HG03521 (cell line): Measurements from ENCODE around the gene PLXNA4.

ENCODE experiments used
- ATAC-seq: cut with Tn5 transposase; IDR thresholded peaks from one replicate; pipeline ENCODE4 v1.9.1; 2021; ENCODE audit warnings: mild to moderate bottlenecking, moderate library complexity; ENCODE audit not compliant: unreplicated experiment

PLXNA4 gene

GRCh38 chr7:132106491-132106890, 469.8 kb downstream of the PLXNA4 start:
- no peak for ATAC-seq

GRCh38 chr7:132105096-132105495, 471.2 kb downstream of the PLXNA4 start:
- ATAC-seq, result no peak

GRCh38 chr7:132103718-132104117, 472.6 kb downstream of the PLXNA4 start:
- no peak for ATAC-seq

GRCh38 chr7:132102942-132103341, 473.3 kb downstream of the PLXNA4 start:
- no peak for ATAC-seq

GRCh38 chr7:132102391-132102790, 473.9 kb downstream of the PLXNA4 start:
- ATAC-seq, result no peak

- no peak for ATAC-seq
These were observed 475.3 kb downstream of the PLXNA4 start for GRCh38 chr7:132100981-132101380.

GRCh38 chr7:132100483-132100882, 475.8 kb downstream of the PLXNA4 start:
- no peak for ATAC-seq

GRCh38 chr7:132099163-132099562, 477.1 kb downstream of the PLXNA4 start:
- ATAC-seq, result no peak

- ATAC-seq, result no peak
These were observed 477.9 kb downstream of the PLXNA4 start for GRCh38 chr7:132098327-132098726.

GRCh38 chr7:132097550-132098134, 478.6 kb downstream of the PLXNA4 start:
- no peak for ATAC-seq

- ATAC-seq, result no peak
These were observed 481.0 kb downstream of the PLXNA4 start for GRCh38 chr7:132095111-132095765.

- no peak for ATAC-seq
These were observed 484.2 kb downstream of the PLXNA4 start for GRCh38 chr7:132092106-132092505.

GRCh38 chr7:132091706-132092105, 484.6 kb downstream of the PLXNA4 start:
- ATAC-seq, result no peak

- no peak for ATAC-seq
These were observed 485.8 kb downstream of the PLXNA4 start for GRCh38 chr7:132090444-132090843.

- no peak for ATAC-seq
These were observed 486.9 kb downstream of the PLXNA4 start for GRCh38 chr7:132089356-132089755.

- no peak for ATAC-seq
These were observed 488.8 kb downstream of the PLXNA4 start for GRCh38 chr7:132087421-132087820.

GRCh38 chr7:132084776-132085388, 491.4 kb downstream of the PLXNA4 start:
- ATAC-seq, result no peak

GRCh38 chr7:132083537-132084123, 492.6 kb downstream of the PLXNA4 start:
- ATAC-seq, result no peak

GRCh38 chr7:132083126-132083525, 493.1 kb downstream of the PLXNA4 start:
- ATAC-seq, result no peak

GRCh38 chr7:132082394-132082793, 493.9 kb downstream of the PLXNA4 start:
- no peak for ATAC-seq

GRCh38 chr7:132081686-132082085, 494.6 kb downstream of the PLXNA4 start:
- no peak for ATAC-seq
